PC-3 (cell line): ENCODE results near the gene DLGAP1.

ENCODE experiments used
- CTCF ChIP-seq: fragments of 300-600 bp; sonication (generic); conservative IDR thresholded peaks from 2 replicates; pipeline ENCODE4 v1.5.1; 2017; ENCODE audit warnings: antibody characterized with exemption, low read depth, mild to moderate bottlenecking, low read length
- EZH2 ChIP-seq: fragments of 300-600 bp; sonication (generic); IDR thresholded peaks from one replicate; pipeline ENCODE4 v1.6.1; 2017; ENCODE audit warnings: antibody characterized with exemption, mild to moderate bottlenecking, low read length; ENCODE audit not compliant: unreplicated experiment
- EZH2phosphoT487 ChIP-seq: fragments of 300-600 bp; sonication (generic); IDR thresholded peaks from 2 replicates; pipeline ENCODE4 v1.6.1; 2018; ENCODE audit warnings: mild to moderate bottlenecking, antibody characterized with exemption, low read length, borderline replicate concordance

- TF ChIP-seq CTCF = no peak
- TF ChIP-seq EZH2 = no peak
- TF ChIP-seq EZH2phosphoT487 = no peak
These were observed 677.4 kb downstream of the DLGAP1 start for GRCh38 chr18:3777719-3778118.
